Transverse colon (tissue), 4 donors: Measurements from ENCODE around the gene TSACC. TPM values are rescaled to one million over a fixed set of nuclear protein-coding genes. Genes with fewer than 3 reads are reported as not detected.

Experiments
- DNase-seq: peaks from one replicate; pipeline ENCODE4 v3.0.0-alpha.2; 2019
- H3K27ac ChIP-seq, 4 donors: fragments of 200-600 bp; sonication (generic); 2 replicates each; pipeline ENCODE4 v1.5.1; 2016 to 2018; ENCODE audit warnings: inconsistent platforms in 4 of 4
- H3K27me3 ChIP-seq: fragments of 200-600 bp; sonication (generic); 2 replicates; pipeline ENCODE4 v1.5.1; 2017; ENCODE audit warnings: inconsistent platforms
- H3K36me3 ChIP-seq, 4 donors: fragments of 200-600 bp; sonication (generic); 2 replicates each; pipeline ENCODE4 v1.5.1; 2017 to 2019; ENCODE audit warnings: inconsistent platforms in 4 of 4
- H3K4me1 ChIP-seq, 4 donors: fragments of 200-600 bp; sonication (generic); 2 replicates each; pipeline ENCODE4 v1.5.1; 2017 to 2020; ENCODE audit warnings: inconsistent platforms in 4 of 4
- H3K4me3 ChIP-seq, 4 donors: fragments of 200-600 bp; sonication (generic); 1 replicate in 1 of 4; 2 replicates in 3 of 4; pipeline versions ENCODE4 v1.5.1 to v1.6.1; 2017 to 2019; ENCODE audit warnings: inconsistent platforms in 4 of 4
- H3K9me3 ChIP-seq, 2 donors: fragments of 200-600 bp; sonication (generic); 2 replicates each; pipeline ENCODE4 v1.5.1; 2017 to 2019; ENCODE audit warnings: inconsistent platforms in 2 of 2
- EP300 ChIP-seq: sonication (generic); formaldehyde crosslinking; IDR thresholded peaks from one replicate; pipeline ENCODE4 v1.6.1; 2017; ENCODE audit warnings: antibody characterized with exemption, low read depth
- POLR2A ChIP-seq: fragments of 450-650 bp; IDR thresholded peaks from one replicate; pipeline ENCODE4 v1.6.1; 2016; ENCODE audit warnings: antibody characterized with exemption, mild to moderate bottlenecking, moderate library complexity
- POLR2AphosphoS5 ChIP-seq, 3 donors: sonication (generic); formaldehyde crosslinking; IDR thresholded peaks; one replicate each; pipeline ENCODE4 v1.6.1; 2016; ENCODE audit warnings: antibody characterized with exemption in 3 of 3
- whole genome bisulfite sequencing, 2 donors: methylation state at CpG; one replicate each; pipeline ENCODE4 v1.1.5; 2018; ENCODE audit warnings: low coverage in 1 of 2; 5-methylcytosine and 5-hydroxymethylcytosine counted together
- in situ Hi-C, 4 donors: fragments of 200-750 bp; cut with MboI; loops; one replicate each; pipeline versions ENCODE4 v1.15.0 to v1.15.1; 2017; ENCODE audit warnings: low sequenced_read_pairs in 3 of 4, low pct_ligation_motif_present in 1 of 4, low pct_unique_long_range_greater_than_20kb in 1 of 4
- intact Hi-C: fragments of 100-400 bp; cut with DNase I; formaldehyde crosslinking; loops from one replicate; pipeline ENCODE4 v1.15.1; 2023; ENCODE audit warnings: low total_unique reads
- total RNA-seq, 4 donors: library from RNA; depleted of rRNA; stranded (reverse); fragments of >200 nt; gene quantifications; one replicate each; pipeline ENCODE4 v1.1.0, GENCODE V29; 2016
- TF ChIP-seq, protein P1 (sequence below), 5 experiments: fragments of 200-600 bp in 3 of 5; fragments of 450-650 bp in 2 of 5; sonication (generic) in 3 of 5; IDR thresholded peaks; 1 replicate in 2 of 5; 2 replicates in 3 of 5; pipeline ENCODE4 v1.5.1; 2016 to 2017; ENCODE audit warnings: antibody characterized with exemption in 5 of 5, inconsistent platforms in 3 of 5, mild to moderate bottlenecking in 2 of 5, moderate library complexity in 1 of 5

The TSACC gene
- total RNA-seq, 4 donors from 2014 or later: not detected

DNA sequence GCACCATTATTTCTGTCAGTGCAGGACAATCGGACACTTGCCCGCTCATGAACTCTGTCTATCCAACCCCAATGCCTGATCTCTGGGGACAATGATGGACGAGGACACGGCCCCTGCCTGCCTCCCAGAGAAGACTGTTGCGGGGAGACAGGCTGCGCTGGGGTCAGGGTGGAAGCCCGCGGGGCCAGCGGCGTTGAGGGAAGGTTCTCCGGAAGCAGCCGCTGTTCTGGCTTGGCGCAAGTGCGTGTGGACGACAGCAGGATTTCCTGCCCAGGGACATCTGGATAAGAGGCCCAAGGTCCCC, 49.5 kb downstream of the TSACC start:
- Histone ChIP-seq H3K27me3 (peaks cover 70% of the 10 kb centered on the region), H3K27ac (no peak overlapping the region), H3K4me1 (no peaks in the 10 kb centered on the region), H3K4me3 (no peak overlapping the region), H3K9me3 (no peaks in the 10 kb centered on the region), H3K36me3 (no peaks in the 10 kb centered on the region)
- TF ChIP-seq EP300 (no peak), POLR2A (no peak), POLR2AphosphoS5 (IDR thresholded peaks at IDR 0.05) (no peak)
- TF ChIP-seq, protein P1, sequence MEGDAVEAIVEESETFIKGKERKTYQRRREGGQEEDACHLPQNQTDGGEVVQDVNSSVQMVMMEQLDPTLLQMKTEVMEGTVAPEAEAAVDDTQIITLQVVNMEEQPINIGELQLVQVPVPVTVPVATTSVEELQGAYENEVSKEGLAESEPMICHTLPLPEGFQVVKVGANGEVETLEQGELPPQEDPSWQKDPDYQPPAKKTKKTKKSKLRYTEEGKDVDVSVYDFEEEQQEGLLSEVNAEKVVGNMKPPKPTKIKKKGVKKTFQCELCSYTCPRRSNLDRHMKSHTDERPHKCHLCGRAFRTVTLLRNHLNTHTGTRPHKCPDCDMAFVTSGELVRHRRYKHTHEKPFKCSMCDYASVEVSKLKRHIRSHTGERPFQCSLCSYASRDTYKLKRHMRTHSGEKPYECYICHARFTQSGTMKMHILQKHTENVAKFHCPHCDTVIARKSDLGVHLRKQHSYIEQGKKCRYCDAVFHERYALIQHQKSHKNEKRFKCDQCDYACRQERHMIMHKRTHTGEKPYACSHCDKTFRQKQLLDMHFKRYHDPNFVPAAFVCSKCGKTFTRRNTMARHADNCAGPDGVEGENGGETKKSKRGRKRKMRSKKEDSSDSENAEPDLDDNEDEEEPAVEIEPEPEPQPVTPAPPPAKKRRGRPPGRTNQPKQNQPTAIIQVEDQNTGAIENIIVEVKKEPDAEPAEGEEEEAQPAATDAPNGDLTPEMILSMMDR (IDR thresholded peaks at IDR 0.05): no peak
- in situ Hi-C loops (loop anchor here (5.0 to 25.0 kb wide), 4 partner anchors 54 to 224 kb away; partner anchors contain the start of genes GPATCH4 (in 1 of the 4) and HAPLN2 (in 1 of the 4)), intact Hi-C loops (loop anchor here (2.0 kb wide), 1 partner anchor 57 kb away; no protein-coding TSS in a partner anchor)
- no peak for DNase-seq
- WGBS, 2 donors: 69% methylated on average over 14 of the region's 15 CpGs; no CpG with 5 or more reads in 1 of the 2 donors

DNA sequence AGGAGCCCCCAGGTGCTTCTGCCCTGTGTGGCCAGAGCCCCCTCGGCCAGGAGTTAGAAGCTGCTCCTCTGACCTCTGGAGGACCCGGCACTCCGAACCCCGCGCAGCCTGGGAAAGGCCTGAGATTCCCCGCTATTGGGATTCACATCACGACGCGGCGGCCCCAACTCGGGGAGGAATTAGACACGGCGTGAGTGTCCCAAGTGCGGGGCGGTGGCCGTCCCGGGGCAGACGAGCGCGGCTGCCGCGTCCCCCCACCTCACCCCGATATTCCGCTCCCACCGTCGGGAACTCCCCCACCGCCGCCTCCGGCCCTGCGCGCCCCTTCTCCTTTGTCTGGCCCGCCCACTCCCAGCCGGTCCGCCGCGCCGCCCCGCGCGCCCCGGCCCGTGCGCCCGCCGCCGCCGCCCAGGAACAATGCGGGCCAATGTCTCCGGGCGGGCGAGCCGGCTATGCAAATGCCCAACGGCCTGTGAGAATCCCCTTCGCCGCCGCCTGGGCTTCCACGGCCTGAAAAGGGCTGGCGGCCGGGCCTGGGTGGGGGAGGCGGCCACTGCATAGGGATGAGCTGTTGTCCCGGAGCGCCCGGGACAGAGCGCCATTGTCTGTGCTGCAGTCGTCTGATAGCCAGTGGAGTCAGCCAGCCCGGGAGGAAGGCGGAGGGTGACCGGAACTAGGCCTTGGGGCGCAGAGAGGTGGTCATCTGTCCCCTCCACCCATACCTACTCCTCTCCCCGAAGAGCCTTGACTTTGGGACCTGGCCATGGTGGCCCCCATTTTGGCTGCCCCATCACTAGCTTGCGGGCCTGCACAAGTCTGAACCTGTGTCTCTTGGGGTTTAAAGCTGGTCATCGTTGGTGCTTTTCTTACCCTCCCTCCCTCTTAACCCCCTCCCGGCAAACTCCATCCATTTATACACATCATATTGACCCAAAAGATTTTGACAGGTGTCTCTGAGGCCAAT, 50.1 kb downstream of the TSACC start:
- intact Hi-C loops (no loop called here), in situ Hi-C loops (loop anchor here (5.0 to 25.0 kb wide), 4 partner anchors 54 to 224 kb away; partner anchors contain the start of genes GPATCH4 (in 1 of the 4) and HAPLN2 (in 1 of the 4))
- H3K4me3 ChIP-seq: no peak overlapping the region
- no peaks in the 10 kb centered on the region for H3K36me3 ChIP-seq
- H3K9me3 ChIP-seq: no peaks in the 10 kb centered on the region
- TF ChIP-seq POLR2A: no peak
- no peak for TF ChIP-seq POLR2AphosphoS5 (IDR thresholded peaks at IDR 0.05)
- DNase-seq: no peak
- no peaks in the 10 kb centered on the region for H3K4me1 ChIP-seq
- H3K27me3 ChIP-seq: peaks cover 73% of the 10 kb centered on the region
- WGBS, 2 donors: 10 to 92% methylated on average over 2 to 65 of the region's 73 CpGs
- H3K27ac ChIP-seq: no peak overlapping the region

DNA sequence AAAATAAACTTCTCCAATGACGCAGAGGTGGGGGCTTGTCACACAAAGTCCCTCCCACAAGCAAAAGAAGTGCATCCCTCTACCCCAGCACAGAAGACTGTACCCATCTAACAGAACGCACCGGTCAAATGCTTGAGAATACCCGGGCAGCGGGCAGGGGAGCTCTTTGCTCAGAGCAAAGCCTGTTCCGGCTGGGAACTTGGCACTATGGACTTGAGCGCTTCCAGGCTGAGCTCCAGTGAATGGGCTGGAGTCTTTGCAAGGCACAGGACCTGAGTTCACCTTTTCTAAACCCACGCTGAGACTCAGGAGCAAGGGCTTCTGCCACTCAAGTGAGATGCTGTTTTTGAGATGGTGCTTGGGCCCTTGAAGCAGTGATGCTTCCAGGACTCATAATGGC, 51.0 kb downstream of the TSACC start:
- no peaks in the 10 kb centered on the region for H3K36me3 ChIP-seq
- intact Hi-C loops (no loop called here), in situ Hi-C loops (loop anchor here (5.0 to 25.0 kb wide), 4 partner anchors 53 to 223 kb away; partner anchors contain the start of genes GPATCH4 (in 1 of the 4) and HAPLN2 (in 1 of the 4))
- TF ChIP-seq EP300 (no peak), POLR2A (no peak), POLR2AphosphoS5 (IDR thresholded peaks at IDR 0.05) (no peak)
- TF ChIP-seq, protein P1 (IDR thresholded peaks at IDR 0.05): no peak
- no peaks in the 10 kb centered on the region for H3K4me1 ChIP-seq
- H3K4me3 ChIP-seq: no peak overlapping the region
- no peaks in the 10 kb centered on the region for H3K9me3 ChIP-seq
- no peak overlapping the region for H3K27ac ChIP-seq
- no peak for DNase-seq
- H3K27me3 ChIP-seq: peaks cover 73% of the 10 kb centered on the region
- WGBS, 2 donors: 90% methylated on average over 8 of the region's 8 CpGs; no CpG with 5 or more reads in 1 of the 2 donors

DNA sequence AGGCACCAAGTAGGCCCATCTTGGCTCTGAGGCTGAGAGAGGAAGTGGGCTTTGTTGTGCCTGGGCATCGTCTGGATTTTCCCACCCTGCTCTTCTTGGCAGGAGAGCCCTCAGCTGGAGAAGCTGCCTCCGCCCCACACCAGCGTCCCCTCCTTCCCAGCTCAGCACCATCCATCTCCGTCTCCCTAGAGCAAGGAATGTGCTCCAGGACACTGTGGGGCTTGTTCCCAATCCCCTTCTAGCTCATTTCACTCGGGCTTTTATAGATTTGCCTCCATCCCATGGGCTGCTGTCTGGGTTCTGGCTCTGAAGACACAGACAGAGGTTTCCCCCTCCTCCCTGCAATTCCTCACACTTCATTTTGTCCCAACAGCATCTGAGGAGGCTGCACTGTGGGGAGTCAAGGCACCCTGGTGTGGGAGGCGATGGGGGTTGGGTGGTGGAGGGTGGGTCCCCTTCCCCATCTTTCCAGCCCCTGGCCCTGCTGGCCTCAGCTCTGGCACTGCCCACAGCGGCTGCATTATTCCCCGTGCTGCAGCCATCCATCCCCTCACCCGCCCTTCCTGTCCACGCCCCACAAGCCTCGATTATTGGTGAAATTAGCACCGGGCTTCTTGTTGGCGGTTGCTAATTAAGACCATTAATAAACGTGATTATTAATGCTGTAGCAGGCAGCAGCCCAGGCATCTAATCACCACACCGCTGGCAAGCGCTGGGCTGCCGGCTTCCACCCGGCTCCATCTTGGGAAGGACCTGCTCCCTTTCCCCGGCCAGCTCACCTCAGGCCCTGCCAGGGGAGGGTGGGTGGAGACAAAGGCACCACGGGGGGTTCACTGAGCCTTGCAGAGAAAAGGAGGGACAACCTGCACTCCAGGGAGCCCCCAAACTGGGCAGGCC, 52.4 kb downstream of the TSACC start:
- peaks cover 73% of the 10 kb centered on the region for H3K27me3 ChIP-seq
- TF ChIP-seq POLR2A: no peak
- no peak for TF ChIP-seq EP300
- TF ChIP-seq, protein P1 (IDR thresholded peaks at IDR 0.05): no peak
- TF ChIP-seq POLR2AphosphoS5 (IDR thresholded peaks at IDR 0.05): no peak
- WGBS, 2 donors: 44 to 65% methylated on average over 6 to 20 of the region's 20 CpGs
- H3K36me3 ChIP-seq: no peaks in the 10 kb centered on the region
- intact Hi-C loops (loop anchor here (10.0 kb wide), 1 partner anchor 224 kb away; the partner anchor contains the start of gene HAPLN2), in situ Hi-C loops (loop anchor here in 1 of 4 donors (25.0 kb wide), 1 partner anchor 222 kb away; the partner anchor contains the start of genes GPATCH4 and HAPLN2)
- DNase-seq: no peak
- H3K9me3 ChIP-seq: no peaks in the 10 kb centered on the region
- H3K27ac ChIP-seq: no peak overlapping the region
- no peaks in the 10 kb centered on the region for H3K4me1 ChIP-seq
- H3K4me3 ChIP-seq: no peak overlapping the region
